Cerebellar nuclear complex (tissue), 1 donor: ENCODE data around the gene LPP.

ENCODE experiments used
- DNase-seq, 2 experiments: peaks; one replicate each; lab custom pipeline; 2025; lab: John Stamatoyannopoulos, UW

The LPP gene

DNA sequence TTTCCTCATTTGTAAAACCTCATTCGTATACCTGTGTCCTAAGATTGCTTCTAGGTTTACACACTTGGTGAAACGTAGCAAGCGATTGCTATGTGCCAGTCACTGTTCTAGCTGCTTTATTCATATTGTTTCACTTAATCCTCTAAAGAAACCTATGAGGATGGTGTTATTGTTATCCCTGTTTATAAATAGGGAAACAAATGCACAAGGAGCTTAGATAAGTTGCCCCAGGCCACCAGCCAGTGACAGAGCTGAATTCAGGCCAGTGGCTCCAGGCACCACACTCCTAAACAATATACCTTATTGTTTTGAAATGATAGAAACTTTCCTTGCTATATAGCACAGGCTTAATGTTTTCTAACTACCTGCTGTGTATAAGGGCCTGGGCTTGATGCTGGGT lies 44.0 kb downstream of the LPP start:
- DNase-seq, result no peak

DNA sequence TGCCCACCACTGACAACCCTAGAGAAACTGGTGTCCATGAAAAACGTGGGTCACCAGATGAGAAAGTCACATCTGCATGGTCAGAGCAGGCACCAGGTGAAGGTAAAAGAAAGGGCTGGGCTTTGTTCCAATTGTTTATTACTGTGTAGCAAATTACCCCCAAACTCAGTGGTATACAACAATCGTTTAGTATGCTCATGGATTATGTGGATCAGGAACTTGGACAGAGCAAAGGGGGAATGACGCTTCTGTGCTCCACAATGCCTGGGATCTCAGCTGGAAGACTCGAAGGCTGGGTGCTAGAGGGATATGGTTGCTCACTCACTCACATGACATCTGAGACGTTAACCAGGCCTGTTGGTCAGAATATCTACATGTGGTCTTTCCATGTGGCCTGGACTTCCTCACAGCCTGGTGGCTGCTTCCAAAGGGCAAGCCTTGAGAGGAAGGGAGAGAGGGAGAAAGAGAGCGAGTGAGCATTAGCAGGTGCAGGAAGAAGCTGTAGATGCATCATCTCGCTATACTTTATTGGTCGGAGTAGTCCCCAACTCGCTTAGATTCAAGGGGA lies 44.9 kb downstream of the LPP start:
- no peak for DNase-seq

DNA sequence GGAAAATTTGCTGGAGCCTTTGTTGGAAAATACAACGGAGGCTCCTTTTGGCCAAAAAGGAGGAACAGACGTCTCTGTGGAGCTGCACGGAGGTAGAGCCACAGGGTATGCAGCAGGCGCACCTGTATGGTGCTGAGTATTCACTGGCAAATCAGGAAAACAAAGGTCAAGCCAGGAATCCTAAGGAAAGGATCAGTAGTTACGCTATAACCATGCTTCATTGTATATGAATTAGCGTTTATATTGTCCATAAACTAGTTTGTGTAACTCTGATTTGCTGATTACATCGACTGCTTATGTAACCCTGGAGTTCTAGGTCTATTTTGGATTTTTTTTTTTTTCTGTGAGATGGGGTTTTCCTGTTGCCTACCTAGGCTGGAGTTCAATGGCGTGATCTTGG lies 45.4 kb downstream of the LPP start:
- DNase-seq, result no peak

DNA sequence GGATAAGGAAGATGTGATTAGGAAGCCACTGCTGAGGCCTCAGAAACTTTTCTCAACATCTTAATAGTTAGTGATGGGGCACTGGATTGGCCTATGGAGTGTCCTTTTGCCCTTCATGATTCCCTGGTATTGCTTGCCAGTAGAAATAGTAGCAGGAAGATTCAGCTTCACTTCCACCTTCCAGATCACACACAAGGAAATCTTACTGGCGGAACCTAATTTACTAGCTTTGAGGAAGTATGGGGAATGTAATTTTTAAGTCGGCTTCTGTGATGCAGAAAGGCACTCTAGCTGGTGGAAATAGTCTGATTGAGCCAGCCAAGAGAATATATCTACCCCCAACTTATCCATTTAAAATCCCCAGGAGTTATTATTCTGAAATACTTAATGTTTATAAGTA lies 46.5 kb downstream of the LPP start:
- no peak for DNase-seq

DNA sequence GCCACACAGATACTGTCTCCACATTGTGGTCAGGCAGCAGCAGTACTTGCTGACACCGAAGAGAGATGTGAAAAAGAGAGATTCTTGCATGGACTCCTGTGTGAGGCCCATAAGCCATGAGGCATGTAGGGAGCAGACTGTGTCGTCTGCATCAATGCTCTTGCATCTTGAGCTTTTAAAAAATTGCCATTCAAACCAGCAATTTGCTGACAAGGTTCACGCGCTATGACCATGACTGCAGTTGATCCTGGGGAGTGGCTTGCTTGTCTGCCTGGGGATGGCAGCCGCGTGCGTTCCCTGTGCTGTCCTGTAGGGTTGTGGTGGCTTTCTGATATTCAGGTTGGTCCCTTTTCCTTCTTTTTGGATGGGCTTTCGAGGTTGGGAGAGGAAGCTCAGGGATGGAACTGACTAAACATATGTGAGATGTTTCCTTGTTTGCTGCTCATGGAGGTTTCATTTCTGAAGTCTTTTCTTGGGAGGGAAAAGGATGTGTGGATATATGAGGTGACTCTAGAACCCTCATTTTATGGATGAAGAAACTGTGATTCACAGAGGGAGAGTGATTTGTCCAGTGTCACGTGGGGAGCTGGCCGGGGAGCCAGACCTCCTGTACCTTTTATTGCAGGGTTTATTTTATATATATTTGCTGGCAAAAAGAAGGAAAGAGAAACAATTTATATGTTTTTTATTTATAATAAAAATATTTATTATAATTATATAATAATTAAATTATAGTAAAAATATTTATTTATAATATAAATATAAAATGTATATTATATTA lies 48.6 kb downstream of the LPP start:
- DNase-seq, result no peak

DNA sequence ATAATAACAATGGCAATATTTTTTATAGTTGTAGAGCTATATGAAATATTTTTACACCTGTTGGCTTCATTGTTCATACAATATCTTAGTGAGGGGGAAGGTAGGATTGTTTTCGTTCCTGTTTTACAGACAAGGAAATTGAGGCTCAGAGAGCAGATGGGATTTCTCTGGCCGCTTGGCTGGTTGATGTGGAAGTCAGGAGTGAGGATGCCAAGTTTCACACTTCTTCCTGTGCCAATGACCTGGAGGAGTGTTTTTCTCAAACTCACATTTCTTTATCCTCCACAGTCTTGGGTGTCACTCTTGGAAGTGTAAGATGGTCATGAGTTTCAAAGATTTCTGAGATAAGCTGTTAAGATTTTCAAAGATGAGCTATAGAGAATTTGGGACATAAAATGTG lies 50.6 kb downstream of the LPP start:
- no peak for DNase-seq

DNA sequence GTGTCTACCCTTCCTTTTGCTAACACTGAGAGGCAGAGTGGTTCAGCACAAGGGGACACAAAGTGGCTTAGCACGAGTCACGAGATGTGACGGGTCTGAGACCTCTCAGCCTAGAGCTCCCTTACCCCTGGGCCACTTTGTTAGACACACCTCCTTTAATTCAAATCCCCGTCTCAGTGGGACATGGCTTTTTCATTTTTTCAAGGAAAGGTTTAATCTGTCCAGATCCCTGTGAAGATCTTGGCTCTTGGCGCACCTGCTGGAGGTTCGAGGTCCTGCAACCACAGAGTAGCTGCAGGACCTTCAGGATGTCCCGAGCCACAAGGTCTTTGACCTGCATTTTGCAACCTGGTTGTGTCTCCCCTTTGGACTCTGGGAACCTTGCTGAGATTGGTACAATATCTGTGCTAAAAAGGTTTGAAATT lies 52.0 kb downstream of the LPP start:
- DNase-seq, result no peak

DNA sequence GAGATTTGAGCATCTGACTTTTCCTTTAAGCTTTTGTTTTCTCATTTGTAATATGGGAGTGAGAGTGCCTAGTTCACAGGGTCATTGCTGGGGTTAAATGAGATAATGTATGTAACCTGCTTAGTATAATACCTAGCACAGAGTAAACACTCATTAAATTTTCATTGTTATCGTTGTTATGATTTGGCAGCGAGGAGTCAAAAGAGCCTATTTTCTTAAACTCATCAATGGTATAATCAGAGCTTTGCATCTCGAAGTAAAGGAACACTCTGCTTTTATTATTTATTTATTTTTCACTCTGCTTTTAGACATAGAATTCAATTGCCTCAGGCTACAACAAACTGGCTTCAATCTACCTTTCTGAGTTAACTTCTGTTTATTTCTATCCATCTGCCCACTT lies 52.8 kb downstream of the LPP start:
- DNase-seq, result no peak

DNA sequence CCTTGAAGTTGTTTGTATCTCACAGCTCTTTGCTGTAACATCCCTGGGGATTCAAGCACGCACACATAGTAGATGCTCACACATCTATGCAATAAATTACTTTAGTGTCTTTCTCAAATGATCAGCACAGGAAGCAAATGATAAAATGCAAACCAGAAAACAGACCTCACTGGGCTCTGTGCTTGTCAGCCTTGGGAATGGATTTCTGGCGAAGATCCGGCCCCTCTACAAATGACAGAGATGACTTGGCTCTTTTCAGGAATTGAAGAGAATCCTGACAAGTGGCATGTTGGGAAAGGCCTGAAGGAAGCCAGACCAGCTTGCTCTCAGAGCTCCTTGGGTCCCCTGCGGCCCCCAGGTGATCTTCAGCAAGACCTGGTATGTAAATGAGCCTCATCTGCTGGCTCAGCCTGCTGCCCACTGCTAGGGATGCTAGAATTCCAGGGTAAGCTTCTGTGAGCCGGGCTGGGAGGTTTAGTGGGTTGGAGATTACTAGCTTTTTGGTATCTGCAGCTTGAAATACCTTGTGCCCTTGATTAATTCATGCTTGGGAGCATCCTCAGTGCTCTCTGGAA lies 54.1 kb downstream of the LPP start:
- no peak for DNase-seq

DNA sequence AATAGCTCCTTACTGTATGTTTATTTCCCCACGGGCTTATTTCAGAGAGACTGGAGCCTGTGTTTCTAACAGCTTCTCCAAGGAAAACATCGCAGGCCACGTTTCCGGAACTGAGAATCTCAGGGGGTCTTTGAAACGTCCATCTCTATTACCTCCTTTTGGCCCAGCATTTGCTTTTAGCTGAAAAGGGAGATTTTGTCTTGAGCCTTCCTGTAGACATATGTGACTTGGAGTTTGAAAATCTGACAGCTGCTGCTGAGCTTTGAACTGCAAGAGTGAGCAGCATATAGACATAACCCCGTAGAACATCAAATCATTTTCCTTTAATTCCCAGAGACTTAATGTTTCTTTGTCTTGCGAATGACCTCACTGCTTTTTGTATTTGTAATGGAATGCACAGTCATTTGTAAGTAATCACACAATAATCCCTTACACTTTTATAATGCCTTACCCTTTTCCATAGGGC lies 54.6 kb downstream of the LPP start:
- DNase-seq, result no peak

DNA sequence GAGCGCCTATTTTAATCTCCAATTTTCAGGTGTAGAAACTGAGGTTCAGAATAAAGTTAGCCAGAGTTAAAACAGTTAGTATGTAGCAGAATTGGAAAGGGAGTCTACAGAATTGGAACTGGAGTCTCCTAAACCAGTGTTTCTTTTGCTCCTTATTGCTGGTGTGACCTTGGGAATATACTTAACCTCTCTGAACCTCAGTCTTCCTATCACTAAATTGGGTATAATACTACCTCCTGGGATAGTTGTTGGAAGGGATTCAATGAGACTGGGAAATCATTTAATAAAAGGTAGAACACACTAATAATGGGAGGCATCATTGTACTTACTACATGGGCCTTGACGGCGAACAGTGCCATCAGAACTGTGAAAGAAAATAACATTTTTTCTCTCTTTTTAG lies 55.1 kb downstream of the LPP start:
- DNase-seq, result no peak

DNA sequence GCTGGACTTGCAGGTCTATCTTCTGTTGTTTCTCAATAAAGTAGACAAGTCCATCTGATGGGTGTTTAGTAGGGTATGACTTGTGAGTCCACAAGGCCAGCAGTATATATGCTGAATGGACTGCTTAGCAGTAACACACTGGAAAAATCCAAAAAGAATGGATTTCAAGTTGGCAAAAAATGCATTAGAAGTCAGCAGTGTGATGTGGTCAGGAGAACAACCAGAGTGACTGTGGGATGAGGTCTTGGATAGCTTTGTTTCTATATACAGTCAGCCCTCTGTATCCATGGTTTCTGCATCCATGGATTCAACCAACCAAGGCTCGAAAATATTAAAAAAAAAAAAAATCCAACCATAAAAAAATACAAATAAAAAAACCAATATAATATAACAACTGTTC lies 55.8 kb downstream of the LPP start:
- DNase-seq, result no peak

DNA sequence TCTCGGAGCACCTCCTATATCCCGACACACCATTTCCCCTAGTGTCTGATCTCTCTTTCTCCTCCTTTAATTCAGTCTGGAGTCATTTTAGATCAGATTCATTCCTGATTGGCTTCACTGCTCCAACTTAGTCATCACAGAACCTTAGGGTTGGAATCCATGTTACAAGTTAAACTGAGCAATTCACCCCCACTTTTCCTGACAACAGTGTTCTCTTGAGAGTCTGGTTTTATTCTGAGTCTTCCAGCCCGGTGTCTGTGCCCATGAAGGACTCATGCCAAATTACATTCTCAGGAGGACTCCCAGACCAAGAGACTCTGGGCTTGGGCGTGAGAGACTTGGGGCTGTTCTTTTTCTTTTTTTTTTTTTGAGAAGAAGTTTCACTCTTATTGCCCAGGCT lies 57.5 kb downstream of the LPP start:
- DNase-seq, result no peak

DNA sequence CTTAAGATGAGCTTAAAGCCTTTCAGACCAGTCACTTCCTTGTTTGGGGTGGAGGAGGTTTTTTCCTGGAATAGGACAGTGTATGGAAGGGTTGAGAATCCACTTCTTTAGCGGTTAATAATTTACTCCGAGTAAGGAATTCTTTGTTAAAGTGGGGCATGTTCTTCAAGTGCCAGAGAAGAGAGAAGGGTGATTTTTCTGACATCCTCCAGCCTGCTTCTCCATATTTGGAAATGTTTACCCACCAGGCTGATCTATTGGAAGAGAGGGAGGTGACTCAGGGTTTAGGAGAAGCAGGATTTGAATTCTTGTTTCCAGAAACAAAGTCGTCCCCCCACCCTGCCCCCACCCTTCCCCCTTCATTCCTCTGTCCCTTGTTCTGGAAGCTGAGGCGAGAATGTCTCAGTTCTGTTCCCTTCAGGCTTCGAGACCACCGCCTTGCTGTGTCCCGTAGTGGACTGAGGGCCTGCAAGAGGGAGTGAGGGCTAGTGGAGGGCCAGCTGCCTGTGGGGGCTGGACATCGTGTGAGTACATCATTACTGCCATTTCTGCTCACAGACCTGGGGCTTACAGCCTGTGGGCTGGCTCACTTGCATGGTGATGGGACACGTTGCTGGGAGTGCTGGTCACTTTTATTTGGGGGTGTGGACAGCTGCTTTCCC lies 58.5 kb downstream of the LPP start:
- no peak for DNase-seq

DNA sequence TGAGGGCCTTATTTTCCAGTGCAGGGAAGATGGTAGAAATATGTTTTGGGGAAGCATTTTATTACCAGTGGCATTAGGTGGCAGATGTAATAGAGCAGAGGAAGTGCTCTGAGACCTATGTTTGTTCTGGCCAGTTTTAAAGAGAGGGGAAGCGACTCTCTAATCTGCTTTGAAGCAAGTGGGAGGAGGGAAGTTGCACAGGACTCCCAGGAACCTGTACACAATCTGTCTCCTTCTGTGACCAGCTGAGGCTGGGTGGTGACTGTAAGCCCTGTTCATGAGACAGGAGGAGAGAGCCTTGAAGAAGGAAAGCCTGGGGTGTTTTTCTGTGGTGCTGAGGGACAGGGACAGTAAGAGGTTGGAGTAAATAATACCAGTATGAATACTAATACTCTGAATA lies 60.5 kb downstream of the LPP start:
- no peak for DNase-seq

DNA sequence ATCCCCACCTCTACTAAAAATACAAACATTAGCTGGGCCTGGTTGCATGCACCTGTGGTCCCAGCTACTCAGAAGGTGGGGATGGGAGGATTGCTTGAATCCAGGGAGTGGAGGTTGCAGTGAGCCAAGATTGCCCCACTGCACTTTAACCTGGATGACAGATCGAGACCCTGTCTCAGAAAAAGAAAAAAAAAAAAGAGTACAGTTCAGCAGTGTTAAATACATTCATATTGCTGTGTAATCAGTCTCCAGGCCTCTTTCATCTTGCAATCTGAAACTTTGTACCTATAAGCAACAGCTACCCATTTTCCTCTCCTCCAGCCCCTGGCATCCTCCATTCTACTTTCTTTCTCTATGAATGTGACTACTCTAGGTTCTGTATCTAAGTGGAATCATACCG lies 61.2 kb downstream of the LPP start:
- no peak for DNase-seq

DNA sequence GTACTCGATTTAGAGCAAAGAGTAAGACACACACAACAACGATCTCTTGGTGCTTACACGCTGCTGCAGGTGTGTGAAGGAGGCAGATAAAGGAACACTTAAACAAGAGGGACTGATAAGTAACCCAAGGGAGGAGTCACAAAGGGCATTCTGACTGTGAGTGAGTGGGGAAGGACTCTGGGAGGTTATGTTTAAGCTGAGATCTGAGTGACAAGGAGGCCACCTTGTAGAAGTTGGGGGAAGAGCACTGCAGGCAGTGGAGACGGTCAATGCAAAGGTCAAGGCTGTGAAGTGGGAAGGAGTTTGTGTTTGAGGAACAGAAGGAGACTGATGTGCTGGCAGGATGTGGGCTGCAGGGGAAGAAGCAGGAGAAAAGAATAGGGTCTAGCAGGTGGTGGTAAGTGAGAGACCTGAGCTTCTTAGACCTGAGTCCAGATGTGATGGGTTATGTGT lies 63.1 kb downstream of the LPP start:
- DNase-seq, result no peak

DNA sequence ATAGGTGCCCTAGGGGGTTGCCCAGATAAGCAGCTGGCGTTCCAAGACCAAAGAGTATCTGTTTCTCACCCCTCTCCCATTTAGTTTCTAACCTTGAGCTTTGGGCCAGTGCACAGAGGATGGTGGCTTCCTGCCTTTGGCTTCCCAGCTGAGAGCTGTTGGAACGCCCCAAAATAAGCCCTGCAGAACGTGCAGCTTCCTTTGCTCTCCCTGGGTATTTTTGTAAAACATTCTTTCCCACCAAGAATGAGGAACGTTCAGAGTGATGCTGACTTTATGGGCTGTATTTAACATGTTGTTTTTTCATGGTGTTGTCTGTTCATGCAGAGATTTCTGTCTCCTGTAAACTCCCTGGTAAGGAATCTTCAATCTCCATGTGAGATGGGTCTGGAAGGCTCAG lies 63.8 kb downstream of the LPP start:
- DNase-seq, result no peak

DNA sequence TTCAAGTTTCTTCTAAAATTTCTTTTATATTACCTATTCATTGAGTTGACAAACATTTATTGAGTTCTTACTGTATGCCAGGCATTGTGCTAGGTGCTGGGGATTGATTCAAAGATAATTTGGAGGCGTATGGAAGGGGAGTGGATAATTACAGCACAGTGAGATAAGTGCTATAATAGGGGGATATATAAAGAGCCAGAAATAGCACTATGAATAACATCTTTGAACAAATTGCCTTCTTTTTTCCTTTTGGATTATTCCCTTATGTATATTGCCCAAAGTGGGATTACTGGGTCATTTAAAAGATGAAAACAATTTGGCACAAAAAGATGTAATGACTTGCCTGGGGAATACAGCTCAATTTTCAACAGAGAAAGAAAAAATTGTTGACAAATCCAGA lies 64.6 kb downstream of the LPP start:
- no peak for DNase-seq

DNA sequence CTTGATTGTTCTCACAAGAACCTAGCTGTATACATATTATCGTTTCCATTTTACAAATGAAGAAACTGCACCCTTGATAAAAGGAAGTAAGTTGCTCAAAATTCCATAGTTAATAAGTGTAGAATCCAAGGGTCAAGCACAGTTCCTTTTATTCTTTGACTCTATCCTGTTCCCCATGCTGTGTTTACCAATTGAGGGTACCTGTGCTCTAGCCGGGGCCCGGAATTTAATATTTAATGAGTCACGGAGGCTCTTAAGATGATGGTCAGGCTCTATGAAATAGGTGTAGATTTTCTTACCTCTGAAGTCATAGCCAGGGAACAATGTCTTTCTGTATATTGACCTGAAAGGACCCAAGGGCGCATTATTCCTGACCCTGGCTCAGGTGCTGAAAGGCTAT lies 65.2 kb downstream of the LPP start:
- DNase-seq, result no peak

DNA sequence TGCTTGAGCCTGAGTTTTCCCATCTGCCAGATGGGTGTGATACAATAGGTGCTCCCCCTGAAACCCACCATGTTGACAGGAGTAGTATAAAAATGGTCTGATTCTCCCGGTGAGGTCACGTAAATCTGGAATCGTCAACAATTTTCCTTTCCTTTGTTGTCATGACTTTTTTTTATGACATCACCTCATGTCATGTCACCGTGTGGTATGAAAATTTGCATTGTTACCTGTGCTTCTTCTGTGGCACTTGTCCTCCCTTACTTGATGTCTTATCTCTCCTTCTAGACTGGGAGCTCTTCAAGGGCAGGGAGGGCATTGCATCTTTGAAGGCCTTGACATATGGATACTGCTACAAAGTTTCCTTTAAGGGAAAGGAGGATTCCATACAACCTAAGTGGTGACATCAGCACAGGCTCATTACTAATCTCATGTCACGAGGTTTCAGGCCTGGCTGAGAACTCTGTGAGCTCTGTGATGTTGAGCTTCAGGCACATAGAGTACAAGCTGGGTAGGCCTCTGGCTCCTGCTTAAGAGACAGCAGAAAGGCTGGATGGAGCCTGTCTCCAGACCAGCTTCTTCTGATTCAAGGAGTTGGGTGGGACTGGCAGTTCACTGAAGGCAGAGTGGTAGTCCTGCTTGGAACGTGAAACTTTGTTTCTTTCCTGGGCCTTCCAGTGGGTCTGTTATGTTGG lies 66.3 kb downstream of the LPP start:
- no peak for DNase-seq
